ENCODE measurements around the gene ZNF148. TPM values are rescaled to one million over a fixed set of nuclear protein-coding genes. Genes with fewer than 3 reads are reported as not detected.

The ZNF148 gene
- total and polyA plus RNA-seq, 9 donors = 12.9 to 36.0 (median 19.8) TPM

DNA sequence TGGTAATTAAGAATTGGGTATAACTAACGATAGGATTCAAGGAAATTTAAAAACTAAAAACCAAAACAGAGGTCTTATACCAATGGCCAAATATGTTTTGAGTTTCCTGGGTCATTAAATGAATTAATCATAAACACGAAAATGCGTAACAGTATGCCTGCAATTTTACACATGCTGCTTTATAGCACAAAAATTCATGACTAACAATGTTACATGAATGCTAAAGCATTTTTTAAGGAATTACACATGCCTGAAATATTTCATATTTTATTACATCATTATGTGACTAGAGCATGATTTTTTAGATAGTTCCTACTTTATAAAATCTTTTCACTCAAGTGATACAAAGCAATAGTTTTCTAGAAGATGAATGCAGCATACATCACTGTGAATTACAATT lies 74.7 kb downstream of the ZNF148 start:
- Histone ChIP-seq H3K36me3 (ENCODE audit: control insufficient read depth, insufficient read depth, low read length) (peaks cover 11% of the 10 kb centered on the region), H3K9me3 (replicated peaks; ENCODE audit: control insufficient read depth, low read depth, low read length) (no peaks in the 10 kb centered on the region), H3K4me3 (ENCODE audit: low read length) (no peak overlapping the region), H3K27me3 (ENCODE audit: control insufficient read depth, insufficient read depth, low read length) (no peaks in the 10 kb centered on the region), H3K27ac (ENCODE audit: low read length) (no peak overlapping the region), H3K4me1 (ENCODE audit: control insufficient read depth, insufficient read depth, low read length) (no peaks in the 10 kb centered on the region)
- WGBS (ENCODE audit: insufficient coverage) = no CpG with 5 or more reads among the region's 3 CpGs
- DNase-seq = peak; percentile 16

GRCh38 chr3:125294411-125294810 lies 80.7 kb downstream of the ZNF148 start:
- DNase-seq = no peak
- Histone ChIP-seq H3K4me3 (ENCODE audit: low read length) (no peak overlapping the region), H3K4me1 (ENCODE audit: control insufficient read depth, insufficient read depth, low read length) (no peaks in the 10 kb centered on the region), H3K36me3 (ENCODE audit: control insufficient read depth, insufficient read depth, low read length) (no peaks in the 10 kb centered on the region), H3K9me3 (replicated peaks; ENCODE audit: control insufficient read depth, low read depth, low read length) (no peaks in the 10 kb centered on the region), H3K27me3 (ENCODE audit: control insufficient read depth, insufficient read depth, low read length) (no peaks in the 10 kb centered on the region), H3K27ac (ENCODE audit: low read length) (no peak overlapping the region)

DNA sequence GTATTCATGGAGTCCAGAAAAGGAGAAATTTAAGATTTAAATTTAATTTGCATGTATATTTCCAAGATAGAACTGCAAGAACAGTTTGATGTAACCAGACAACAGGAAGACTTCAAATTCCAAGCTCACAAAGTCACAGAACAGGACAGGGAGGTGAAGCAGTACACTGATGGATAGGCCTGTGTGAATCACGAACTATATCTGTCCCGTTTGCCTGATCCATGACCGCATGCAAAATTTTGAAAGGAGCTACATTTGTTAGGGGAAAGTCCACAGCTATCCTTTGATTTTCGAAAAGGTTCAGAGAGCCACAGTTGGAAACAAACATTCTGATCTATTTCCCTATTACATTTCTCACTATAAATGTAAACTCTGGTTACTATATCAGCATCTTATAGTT lies 83.1 kb downstream of the ZNF148 start:
- Histone ChIP-seq H3K36me3 (ENCODE audit: control insufficient read depth, insufficient read depth, low read length) (no peaks in the 10 kb centered on the region), H3K27me3 (ENCODE audit: control insufficient read depth, insufficient read depth, low read length) (no peaks in the 10 kb centered on the region), H3K4me3 (ENCODE audit: low read length) (no peak overlapping the region), H3K9me3 (replicated peaks; ENCODE audit: control insufficient read depth, low read depth, low read length) (no peaks in the 10 kb centered on the region), H3K27ac (ENCODE audit: low read length) (no peak overlapping the region), H3K4me1 (ENCODE audit: control insufficient read depth, insufficient read depth, low read length) (no peaks in the 10 kb centered on the region)
- 93% methylated on average over 3 of the region's 4 CpGs for WGBS (ENCODE audit: insufficient coverage)
- DNase-seq = no peak

DNA sequence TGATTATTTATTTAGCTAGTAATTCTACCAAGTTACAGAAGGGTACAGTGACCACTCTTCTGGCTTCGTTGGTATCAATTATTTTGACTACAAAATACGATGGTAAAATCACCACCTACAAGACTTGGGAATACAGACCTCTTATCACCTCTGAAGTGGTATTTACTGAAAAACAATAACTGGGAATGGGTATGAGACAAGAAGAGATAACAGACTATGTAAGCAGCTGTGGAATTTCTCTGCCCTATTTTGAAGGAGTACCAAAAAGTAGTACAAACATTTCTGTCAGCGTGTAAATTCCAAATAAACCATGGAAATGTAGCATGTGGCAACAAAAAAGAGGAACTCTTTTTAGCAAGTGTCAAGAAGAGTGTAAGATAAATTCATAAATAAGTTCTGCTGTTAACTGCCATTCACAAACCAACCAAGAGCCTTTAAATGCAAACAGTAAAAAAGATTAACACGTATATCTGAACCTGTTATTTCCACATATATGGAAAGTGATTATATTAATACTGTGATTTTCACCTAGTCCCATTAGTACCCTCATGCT lies 85.6 kb downstream of the ZNF148 start:
- H3K27ac ChIP-seq (ENCODE audit: low read length) = no peak overlapping the region
- no peaks in the 10 kb centered on the region for H3K36me3 ChIP-seq (ENCODE audit: control insufficient read depth, insufficient read depth, low read length)
- no peak for DNase-seq
- no peaks in the 10 kb centered on the region for H3K4me1 ChIP-seq (ENCODE audit: control insufficient read depth, insufficient read depth, low read length)
- no peaks in the 10 kb centered on the region for H3K27me3 ChIP-seq (ENCODE audit: control insufficient read depth, insufficient read depth, low read length)
- H3K9me3 ChIP-seq (replicated peaks; ENCODE audit: control insufficient read depth, low read depth, low read length) = no peaks in the 10 kb centered on the region
- WGBS (ENCODE audit: insufficient coverage) = no CpG with 5 or more reads among the region's 4 CpGs
- H3K4me3 ChIP-seq (ENCODE audit: low read length) = no peak overlapping the region

GRCh38 chr3:125287248-125287647 lies 87.9 kb downstream of the ZNF148 start:
- Histone ChIP-seq H3K4me1 (ENCODE audit: control insufficient read depth, insufficient read depth, low read length) (no peaks in the 10 kb centered on the region), H3K36me3 (ENCODE audit: control insufficient read depth, insufficient read depth, low read length) (no peaks in the 10 kb centered on the region), H3K4me3 (ENCODE audit: low read length) (no peak overlapping the region), H3K27ac (ENCODE audit: low read length) (no peak overlapping the region), H3K27me3 (ENCODE audit: control insufficient read depth, insufficient read depth, low read length) (no peaks in the 10 kb centered on the region), H3K9me3 (replicated peaks; ENCODE audit: control insufficient read depth, low read depth, low read length) (no peaks in the 10 kb centered on the region)
- DNase-seq = no peak
- no CpG with 5 or more reads among the region's 2 CpGs for WGBS (ENCODE audit: insufficient coverage)

DNA sequence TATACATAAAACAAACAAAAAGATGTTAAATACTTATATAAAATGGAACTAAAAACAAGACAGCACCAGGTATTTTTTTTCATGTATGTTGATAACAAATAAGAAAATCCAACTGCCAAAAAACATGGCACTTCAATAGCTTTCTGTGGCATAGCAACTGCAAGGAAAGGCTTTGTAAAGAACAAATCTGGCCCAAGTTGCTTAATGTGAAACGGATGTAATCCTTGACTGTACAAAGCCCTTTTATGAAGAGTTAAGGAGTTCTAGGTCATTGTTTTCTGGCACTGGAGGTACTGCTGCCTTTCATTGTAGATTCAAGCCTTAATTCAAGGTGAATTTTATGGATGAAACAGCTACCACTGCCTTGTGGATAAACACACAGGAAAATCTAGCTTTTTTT lies 93.7 kb downstream of the ZNF148 start:
- Histone ChIP-seq H3K4me1 (ENCODE audit: control insufficient read depth, insufficient read depth, low read length) (no peaks in the 10 kb centered on the region), H3K27ac (ENCODE audit: low read length) (no peak overlapping the region), H3K27me3 (ENCODE audit: control insufficient read depth, insufficient read depth, low read length) (no peaks in the 10 kb centered on the region), H3K36me3 (ENCODE audit: control insufficient read depth, insufficient read depth, low read length) (no peaks in the 10 kb centered on the region), H3K9me3 (replicated peaks; ENCODE audit: control insufficient read depth, low read depth, low read length) (no peaks in the 10 kb centered on the region), H3K4me3 (ENCODE audit: low read length) (no peak overlapping the region)
- no peak for DNase-seq
- 60% methylated on average over 1 of the region's 1 CpG for WGBS (ENCODE audit: insufficient coverage)

GRCh38 chr3:125280668-125281361 lies 94.3 kb downstream of the ZNF148 start:
- Histone ChIP-seq H3K36me3 (ENCODE audit: control insufficient read depth, insufficient read depth, low read length) (no peaks in the 10 kb centered on the region), H3K27me3 (ENCODE audit: control insufficient read depth, insufficient read depth, low read length) (no peaks in the 10 kb centered on the region), H3K27ac (ENCODE audit: low read length) (no peak overlapping the region), H3K4me3 (ENCODE audit: low read length) (no peak overlapping the region), H3K4me1 (ENCODE audit: control insufficient read depth, insufficient read depth, low read length) (no peaks in the 10 kb centered on the region), H3K9me3 (replicated peaks; ENCODE audit: control insufficient read depth, low read depth, low read length) (no peaks in the 10 kb centered on the region)
- DNase-seq = peak; percentile 36
- 80% methylated on average over 1 of the region's 2 CpGs for whole genome bisulfite sequencing (ENCODE audit: insufficient coverage)

DNA sequence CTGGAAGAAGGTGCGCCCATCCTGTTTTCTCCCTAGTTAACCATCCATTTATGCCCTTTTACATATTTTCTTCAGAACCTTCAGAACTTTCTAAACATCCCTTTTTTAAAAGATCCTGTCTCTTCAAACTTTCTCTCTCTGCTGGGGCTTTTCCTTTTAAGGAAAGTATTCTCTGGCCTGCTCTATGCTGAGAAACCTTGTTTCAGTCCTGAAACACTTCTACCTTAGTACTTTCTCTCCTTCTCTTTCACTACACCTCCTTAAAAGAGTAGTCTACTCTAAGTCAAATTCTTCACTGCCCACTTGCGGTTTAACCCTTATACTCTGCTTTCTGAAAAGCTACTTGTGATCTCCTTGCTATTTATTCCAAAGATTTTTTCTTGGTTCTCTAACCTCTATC lies 97.0 kb downstream of the ZNF148 start:
- no peaks in the 10 kb centered on the region for H3K4me1 ChIP-seq (ENCODE audit: control insufficient read depth, insufficient read depth, low read length)
- no peak for DNase-seq
- H3K36me3 ChIP-seq (ENCODE audit: control insufficient read depth, insufficient read depth, low read length) = no peaks in the 10 kb centered on the region
- 95% methylated on average over 2 of the region's 2 CpGs for WGBS (ENCODE audit: insufficient coverage)
- no peaks in the 10 kb centered on the region for H3K27me3 ChIP-seq (ENCODE audit: control insufficient read depth, insufficient read depth, low read length)
- H3K4me3 ChIP-seq (ENCODE audit: low read length) = no peak overlapping the region
- no peak overlapping the region for H3K27ac ChIP-seq (ENCODE audit: low read length)
- no peaks in the 10 kb centered on the region for H3K9me3 ChIP-seq (replicated peaks; ENCODE audit: control insufficient read depth, low read depth, low read length)

- peaks cover 6% of the 10 kb centered on the region for H3K9me3 ChIP-seq (replicated peaks; ENCODE audit: control insufficient read depth, low read depth, low read length)
- H3K27me3 ChIP-seq (ENCODE audit: control insufficient read depth, insufficient read depth, low read length) = no peaks in the 10 kb centered on the region
- no peak for DNase-seq
- 87% methylated on average over 7 of the region's 7 CpGs for WGBS (ENCODE audit: insufficient coverage)
- H3K27ac ChIP-seq (ENCODE audit: low read length) = no peak overlapping the region
- H3K36me3 ChIP-seq (ENCODE audit: control insufficient read depth, insufficient read depth, low read length) = peaks cover 2% of the 10 kb centered on the region
- no peak overlapping the region for H3K4me3 ChIP-seq (ENCODE audit: low read length)
- H3K4me1 ChIP-seq (ENCODE audit: control insufficient read depth, insufficient read depth, low read length) = no peaks in the 10 kb centered on the region
Observed at GRCh38 chr3:125271127-125271526, 104.0 kb downstream of the ZNF148 start.

DNA sequence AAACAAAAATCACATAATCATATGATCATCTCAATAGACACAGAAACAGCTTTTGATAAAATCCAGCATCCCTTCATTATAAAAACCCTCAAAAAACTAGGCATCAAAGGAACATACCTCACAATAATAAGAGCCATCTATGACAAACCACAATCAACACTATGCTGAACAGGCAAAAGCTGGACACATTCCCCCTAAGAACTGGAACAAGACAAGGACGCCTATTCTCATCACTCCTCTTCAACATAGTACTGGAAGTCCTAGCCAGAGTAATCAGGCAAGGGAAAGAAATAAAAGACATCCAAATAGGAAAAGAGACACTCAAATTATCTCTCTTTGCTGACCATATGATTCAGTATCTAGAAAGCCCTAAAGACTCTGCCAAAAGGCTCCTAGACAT lies 107.7 kb downstream of the ZNF148 start:
- H3K4me1 ChIP-seq (ENCODE audit: control insufficient read depth, insufficient read depth, low read length) = no peaks in the 10 kb centered on the region
- WGBS (ENCODE audit: insufficient coverage) = no CpG with 5 or more reads among the region's 1 CpG
- H3K36me3 ChIP-seq (ENCODE audit: control insufficient read depth, insufficient read depth, low read length) = peaks cover 7% of the 10 kb centered on the region
- H3K9me3 ChIP-seq (replicated peaks; ENCODE audit: control insufficient read depth, low read depth, low read length) = peaks cover 6% of the 10 kb centered on the region
- DNase-seq = no peak
- H3K27ac ChIP-seq (ENCODE audit: low read length) = no peak overlapping the region
- H3K27me3 ChIP-seq (ENCODE audit: control insufficient read depth, insufficient read depth, low read length) = no peaks in the 10 kb centered on the region
- H3K4me3 ChIP-seq (ENCODE audit: low read length) = no peak overlapping the region

DNA sequence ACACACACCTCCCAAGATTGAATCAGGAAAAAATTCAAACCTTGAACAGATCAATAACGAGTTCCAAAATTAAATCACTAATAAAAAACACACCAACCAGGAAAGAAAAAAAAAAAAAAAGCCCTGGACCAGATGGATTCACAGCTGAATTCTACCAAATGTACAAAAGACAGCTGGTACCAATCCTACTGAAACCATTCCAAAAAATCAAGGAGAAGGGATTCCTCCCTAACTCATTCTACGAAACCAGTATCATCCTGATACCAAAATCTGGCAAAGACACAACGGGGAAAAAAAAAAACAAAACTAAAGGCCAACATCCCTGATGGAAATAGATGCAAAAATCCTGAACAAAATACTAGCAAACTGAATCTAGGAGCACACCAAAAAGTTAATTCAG lies 108.2 kb downstream of the ZNF148 start:
- peaks cover 7% of the 10 kb centered on the region for H3K36me3 ChIP-seq (ENCODE audit: control insufficient read depth, insufficient read depth, low read length)
- H3K4me1 ChIP-seq (ENCODE audit: control insufficient read depth, insufficient read depth, low read length) = no peaks in the 10 kb centered on the region
- H3K4me3 ChIP-seq (ENCODE audit: low read length) = no peak overlapping the region
- H3K9me3 ChIP-seq (replicated peaks; ENCODE audit: control insufficient read depth, low read depth, low read length) = peaks cover 6% of the 10 kb centered on the region
- no peaks in the 10 kb centered on the region for H3K27me3 ChIP-seq (ENCODE audit: control insufficient read depth, insufficient read depth, low read length)
- H3K27ac ChIP-seq (ENCODE audit: low read length) = no peak overlapping the region
- no CpG with 5 or more reads among the region's 3 CpGs for WGBS (ENCODE audit: insufficient coverage)
- DNase-seq = no peak

Data from muscle of leg (tissue), 11 donors.